Neural progenitor cell (in vitro differentiated cells): ENCODE measurements around the gene ZNF614. TPM values are rescaled to one million over a fixed set of nuclear protein-coding genes. Genes with fewer than 3 reads are reported as not detected.
A peak's percentile ranks its signal among the peaks of the same experiment; 100 is the strongest.
"Not testable (repeated sequence)": the region's sequence is repeated elsewhere in the genome, so short reads cannot be mapped to it uniquely, and the experiment has no call there.

Experiments
- DNase-seq: peaks from one replicate; pipeline ENCODE4 v3.0.0-alpha.2; 2016; ENCODE audit warnings: low spot score
- H2AFZ ChIP-seq: fragments of 200-600 bp; sonication (generic); replicated peaks from 2 replicates; pipeline ENCODE4 v1.6.1; 2016; ENCODE audit warnings: antibody characterized with exemption
- H3F3A ChIP-seq: fragments of 200-600 bp; sonication (generic); 2 replicates; pipeline ENCODE4 v1.6.1; 2016; ENCODE audit warnings: antibody characterized with exemption, low read depth
- H3K27ac ChIP-seq: fragments of 200-600 bp; sonication (generic); 2 replicates; pipeline ENCODE4 v1.5.1; 2016; ENCODE audit warnings: mild to moderate bottlenecking
- H3K27me3 ChIP-seq: fragments of 200-600 bp; sonication (generic); 2 replicates; pipeline ENCODE4 v1.6.1; 2016; ENCODE audit warnings: mild to moderate bottlenecking, moderate library complexity
- H3K36me3 ChIP-seq: fragments of 200-600 bp; sonication (generic); 2 replicates; pipeline ENCODE4 v1.5.1; 2016
- H3K4me1 ChIP-seq: fragments of 200-600 bp; sonication (generic); 2 replicates; pipeline ENCODE4 v1.6.1; 2016; ENCODE audit warnings: mixed run types
- H3K4me2 ChIP-seq: fragments of 200-600 bp; sonication (generic); 2 replicates; pipeline ENCODE4 v1.6.1; 2016
- H3K4me3 ChIP-seq: fragments of 200-600 bp; sonication (generic); 2 replicates; pipeline ENCODE4 v1.5.1; 2016
- H3K79me2 ChIP-seq: fragments of 200-600 bp; sonication (generic); 2 replicates; pipeline ENCODE4 v1.6.1; 2016; ENCODE audit warnings: low read depth
- H3K9ac ChIP-seq: fragments of 200-600 bp; sonication (generic); 2 replicates; pipeline ENCODE4 v1.6.1; 2016
- H3K9me3 ChIP-seq: fragments of 200-600 bp; sonication (generic); 2 replicates; pipeline ENCODE4 v1.5.1; 2016; ENCODE audit warnings: low read depth
- H4K20me1 ChIP-seq: fragments of 200-600 bp; sonication (generic); 2 replicates; pipeline ENCODE4 v1.6.1; 2016; ENCODE audit warnings: low read depth
- H3K27ac Mint-ChIP-seq: 3 replicates; pipeline ENCODE4 v1.8.0; 2021; ENCODE audit warnings: mixed read lengths
- H3K27me3 Mint-ChIP-seq: 2 replicates; pipeline ENCODE4 v1.8.0; 2022; ENCODE audit warnings: low read depth, mild to moderate bottlenecking, inconsistent platforms, moderate library complexity, mixed read lengths; ENCODE audit not compliant: insufficient read depth
- H3K36me3 Mint-ChIP-seq: 3 replicates; pipeline ENCODE4 v1.8.0; 2021; ENCODE audit warnings: mixed read lengths
- H3K4me1 Mint-ChIP-seq: 3 replicates; pipeline ENCODE4 v1.8.0; 2021; ENCODE audit warnings: mixed read lengths
- H3K4me3 Mint-ChIP-seq: 3 replicates; pipeline ENCODE4 v1.8.0; 2021; ENCODE audit warnings: mild to moderate bottlenecking, moderate library complexity, mixed read lengths
- H3K9me3 Mint-ChIP-seq: 3 replicates; pipeline ENCODE4 v1.8.0; 2020; ENCODE audit warnings: mixed read lengths
- CTCF ChIP-seq: fragments of 200-600 bp; sonication (generic); IDR thresholded peaks from 2 replicates; pipeline ENCODE4 v1.5.1; 2017; ENCODE audit warnings: antibody characterized with exemption, mild to moderate bottlenecking
- EZH2 ChIP-seq: fragments of 200-600 bp; sonication (generic); IDR thresholded peaks from 2 replicates; pipeline ENCODE4 v1.6.1; 2017; ENCODE audit warnings: antibody characterized with exemption, mild to moderate bottlenecking, moderate library complexity
- EZH2phosphoT487 ChIP-seq: fragments of 200-600 bp; sonication (generic); IDR thresholded peaks from 2 replicates; pipeline ENCODE4 v1.6.1; 2017; ENCODE audit warnings: antibody characterized with exemption
- total RNA-seq: library from RNA; depleted of rRNA; stranded (reverse); fragments of >200 nt; gene quantifications from 2 replicates; pipeline ENCODE4 v1.2.3, GENCODE V29; 2015; ENCODE audit warnings: low replicate concordance

The ZNF614 gene
- total RNA-seq, 1 donor from 2014 or later, result 21.5 TPM

- peaks cover 79% of the 10 kb centered on the region for H3K9me3 Mint-ChIP-seq
- no peak overlapping the region for H3K27ac ChIP-seq
- peaks cover 16% of the 10 kb centered on the region for H3K9me3 ChIP-seq
- no peak overlapping the region for H3K4me3 Mint-ChIP-seq
- H3K4me1 Mint-ChIP-seq, result no peaks in the 10 kb centered on the region
- no peaks in the 10 kb centered on the region for H3K4me1 ChIP-seq
- peaks cover 6% of the 10 kb centered on the region for H3K27me3 Mint-ChIP-seq
- H3K9ac ChIP-seq, result no peak overlapping the region
- H3K4me2 ChIP-seq, result no peak overlapping the region
- peaks cover 87% of the 10 kb centered on the region for H3K36me3 Mint-ChIP-seq
- H3K36me3 ChIP-seq, result peaks cover 62% of the 10 kb centered on the region
- H3K4me3 ChIP-seq, result no peak overlapping the region
- H3F3A ChIP-seq, result peaks cover 11% of the 10 kb centered on the region
- no peaks in the 10 kb centered on the region for H3K79me2 ChIP-seq
- H2AFZ ChIP-seq, result no peak overlapping the region
- no peak overlapping the region for H3K27ac Mint-ChIP-seq
- TF ChIP-seq EZH2phosphoT487, result no peak
- no peak for TF ChIP-seq CTCF
- no peak for TF ChIP-seq EZH2
- no peak for DNase-seq
- H3K27me3 ChIP-seq, result no peaks in the 10 kb centered on the region
- H4K20me1 ChIP-seq, result no peaks in the 10 kb centered on the region
Observed at GRCh38 chr19:52039169-52039568, 11.0 kb upstream of the ZNF614 start.

GRCh38 chr19:52034051-52034728 lies 6.0 kb upstream of the ZNF614 start:
- no peak for DNase-seq
- Mint-ChIP-seq H3K27ac (no peak overlapping the region), H3K9me3 (peaks cover 89% of the 10 kb centered on the region), H3K4me1 (no peaks in the 10 kb centered on the region), H3K36me3 (peaks cover 86% of the 10 kb centered on the region), H3K4me3 (no peak overlapping the region), H3K27me3 (peaks cover 4% of the 10 kb centered on the region)
- H3K27ac ChIP-seq, result no peak overlapping the region
- no peak overlapping the region for H3K9ac ChIP-seq
- H3K9me3 ChIP-seq, result peaks cover 38% of the 10 kb centered on the region
- no peaks in the 10 kb centered on the region for H3K27me3 ChIP-seq
- no peak for TF ChIP-seq EZH2phosphoT487
- no peak for TF ChIP-seq EZH2
- no peak for TF ChIP-seq CTCF
- H3K79me2 ChIP-seq, result peaks cover 1% of the 10 kb centered on the region
- no peaks in the 10 kb centered on the region for H3K4me1 ChIP-seq
- H3F3A ChIP-seq, result peaks cover 15% of the 10 kb centered on the region
- no peak overlapping the region for H2AFZ ChIP-seq
- no peaks in the 10 kb centered on the region for H4K20me1 ChIP-seq
- peaks cover 70% of the 10 kb centered on the region for H3K36me3 ChIP-seq
- H3K4me2 ChIP-seq, result no peak overlapping the region
- H3K4me3 ChIP-seq, result no peak overlapping the region

DNA sequence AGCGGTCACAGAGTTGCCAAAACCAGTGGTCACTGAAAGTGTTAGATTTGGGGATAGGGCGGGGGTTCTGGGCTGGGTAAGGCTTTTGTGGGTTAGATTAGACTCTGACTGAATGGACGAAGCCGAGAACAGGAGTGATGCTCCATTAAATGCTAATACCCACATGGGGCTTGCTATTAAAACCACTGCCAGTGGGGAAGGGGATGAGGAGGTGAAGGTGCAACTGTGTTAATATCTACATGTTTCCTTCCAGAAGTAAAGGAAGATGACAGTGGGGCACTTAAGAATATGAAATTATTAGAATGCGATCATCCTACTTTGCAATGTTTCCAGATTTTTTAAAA lies 573 bp upstream of the ZNF614 start:
- peak overlapping the region; percentile 94 for H3K27ac Mint-ChIP-seq
- no peak for DNase-seq
- Histone ChIP-seq H3K27ac (peak overlapping the region; percentile 90), H4K20me1 (no peaks in the 10 kb centered on the region), H3K9me3 (peaks cover 21% of the 10 kb centered on the region), H3K36me3 (peaks cover 25% of the 10 kb centered on the region), H2AFZ (peak overlapping the region; percentile 95), H3K4me2 (peak overlapping the region; percentile 84), H3K4me3 (peak overlapping the region; percentile 80), H3K79me2 (peaks cover 28% of the 10 kb centered on the region), H3K4me1 (peaks cover 6% of the 10 kb centered on the region), H3F3A (peaks cover 7% of the 10 kb centered on the region), H3K27me3 (no peaks in the 10 kb centered on the region), H3K9ac (peak overlapping the region; percentile 88)
- H3K9me3 Mint-ChIP-seq, result peaks cover 75% of the 10 kb centered on the region
- H3K4me3 Mint-ChIP-seq, result peak overlapping the region; percentile 96
- TF ChIP-seq CTCF (no peak), EZH2 (no peak), EZH2phosphoT487 (no peak)
- peaks cover 66% of the 10 kb centered on the region for H3K36me3 Mint-ChIP-seq
- no peaks in the 10 kb centered on the region for H3K27me3 Mint-ChIP-seq
- peaks cover 7% of the 10 kb centered on the region for H3K4me1 Mint-ChIP-seq

- H3K36me3 Mint-ChIP-seq, result peaks cover 65% of the 10 kb centered on the region
- H3K4me3 ChIP-seq, result peak overlapping the region; percentile 80
- not testable (repeated sequence) for H3F3A ChIP-seq, H3K4me1 ChIP-seq, H3K27ac Mint-ChIP-seq, H2AFZ ChIP-seq, H3K27ac ChIP-seq, H3K4me1 Mint-ChIP-seq, H3K27me3 Mint-ChIP-seq, H3K9me3 ChIP-seq, DNase-seq, H4K20me1 ChIP-seq, H3K27me3 ChIP-seq, H3K9ac ChIP-seq
- H3K4me2 ChIP-seq, result peak overlapping the region; percentile 84
- peaks cover 35% of the 10 kb centered on the region for H3K79me2 ChIP-seq
- H3K9me3 Mint-ChIP-seq, result peaks cover 73% of the 10 kb centered on the region
- peak overlapping the region; percentile 96 for H3K4me3 Mint-ChIP-seq
- peaks cover 24% of the 10 kb centered on the region for H3K36me3 ChIP-seq
Observed at GRCh38 chr19:52026255-52026990, 1.8 kb downstream of the ZNF614 start.

GRCh38 chr19:52024478-52024877 lies 3.7 kb downstream of the ZNF614 start:
- not testable (repeated sequence) for H4K20me1 ChIP-seq, H3K4me3 ChIP-seq, H3K27me3 ChIP-seq, H3K4me1 Mint-ChIP-seq, H2AFZ ChIP-seq, H3K4me3 Mint-ChIP-seq, H3K9ac ChIP-seq, H3K4me2 ChIP-seq, H3K27me3 Mint-ChIP-seq, H3F3A ChIP-seq, H3K27ac Mint-ChIP-seq, DNase-seq, H3K4me1 ChIP-seq, H3K9me3 ChIP-seq, H3K27ac ChIP-seq
- Histone ChIP-seq H3K36me3 (peaks cover 23% of the 10 kb centered on the region), H3K79me2 (peaks cover 46% of the 10 kb centered on the region)
- Mint-ChIP-seq H3K36me3 (peaks cover 69% of the 10 kb centered on the region), H3K9me3 (peaks cover 74% of the 10 kb centered on the region)
